OCI-LY1 (cell line): Measurements from ENCODE around the gene CLIP3.

ENCODE experiments used
- EZH2 ChIP-seq: fragments of 200-600 bp; sonication (generic), shearing (Covaris generic); IDR thresholded peaks from 2 replicates; pipeline ENCODE4 v1.8.0; 2017; ENCODE audit warnings: borderline replicate concordance, mixed run types, mild to moderate bottlenecking, antibody characterized with exemption, low read length, moderate library complexity, mixed read lengths
- TF ChIP-seq, protein P1 (sequence below): fragments of 200-600 bp; sonication (generic), shearing (Covaris generic); IDR thresholded peaks from 2 replicates; pipeline ENCODE4 v1.5.1; 2017; ENCODE audit warnings: mild to moderate bottlenecking, antibody characterized with exemption, low read length, moderate library complexity, mixed read lengths

GRCh38 chr19:35978271-35978670 lies 54.4 kb downstream of the CLIP3 start:
- TF ChIP-seq, protein P1, sequence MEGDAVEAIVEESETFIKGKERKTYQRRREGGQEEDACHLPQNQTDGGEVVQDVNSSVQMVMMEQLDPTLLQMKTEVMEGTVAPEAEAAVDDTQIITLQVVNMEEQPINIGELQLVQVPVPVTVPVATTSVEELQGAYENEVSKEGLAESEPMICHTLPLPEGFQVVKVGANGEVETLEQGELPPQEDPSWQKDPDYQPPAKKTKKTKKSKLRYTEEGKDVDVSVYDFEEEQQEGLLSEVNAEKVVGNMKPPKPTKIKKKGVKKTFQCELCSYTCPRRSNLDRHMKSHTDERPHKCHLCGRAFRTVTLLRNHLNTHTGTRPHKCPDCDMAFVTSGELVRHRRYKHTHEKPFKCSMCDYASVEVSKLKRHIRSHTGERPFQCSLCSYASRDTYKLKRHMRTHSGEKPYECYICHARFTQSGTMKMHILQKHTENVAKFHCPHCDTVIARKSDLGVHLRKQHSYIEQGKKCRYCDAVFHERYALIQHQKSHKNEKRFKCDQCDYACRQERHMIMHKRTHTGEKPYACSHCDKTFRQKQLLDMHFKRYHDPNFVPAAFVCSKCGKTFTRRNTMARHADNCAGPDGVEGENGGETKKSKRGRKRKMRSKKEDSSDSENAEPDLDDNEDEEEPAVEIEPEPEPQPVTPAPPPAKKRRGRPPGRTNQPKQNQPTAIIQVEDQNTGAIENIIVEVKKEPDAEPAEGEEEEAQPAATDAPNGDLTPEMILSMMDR, result no peak
- no peak for TF ChIP-seq EZH2
